GM18499 (cell line): ENCODE data around the gene NAV2.
A peak's percentile ranks its signal among the peaks of the same experiment; 100 is the strongest.

Source experiments
- ATAC-seq: cut with Tn5 transposase; IDR thresholded peaks from one replicate; pipeline ENCODE4 v1.9.1; 2021; ENCODE audit warnings: moderate number of reproducible peaks; ENCODE audit not compliant: insufficient read depth, unreplicated experiment

Gene NAV2

GRCh38 chr11:19772480-19772879 is 59.8 kb downstream of the NAV2 start:
- no peak for ATAC-seq

- ATAC-seq = no peak
Measured at GRCh38 chr11:19774329-19774728, 61.7 kb downstream of the NAV2 start.

GRCh38 chr11:19774817-19775580 is 62.4 kb downstream of the NAV2 start:
- ATAC-seq = no peak

- no peak for ATAC-seq
Measured at GRCh38 chr11:19775622-19776021, 63.0 kb downstream of the NAV2 start.

GRCh38 chr11:19777039-19777376 is 64.4 kb downstream of the NAV2 start:
- ATAC-seq = no peak

- peak; percentile 57 for ATAC-seq
Measured at GRCh38 chr11:19777377-19778102, 64.9 kb downstream of the NAV2 start.

- ATAC-seq = no peak
Measured at GRCh38 chr11:19779740-19780139, 67.1 kb downstream of the NAV2 start.

GRCh38 chr11:19781351-19781750 is 68.7 kb downstream of the NAV2 start:
- no peak for ATAC-seq

- ATAC-seq = no peak
Measured at GRCh38 chr11:19785265-19785664, 72.6 kb downstream of the NAV2 start.

- ATAC-seq = no peak
Measured at GRCh38 chr11:19786644-19787043, 74.0 kb downstream of the NAV2 start.

- ATAC-seq = no peak
Measured at GRCh38 chr11:19788435-19788834, 75.8 kb downstream of the NAV2 start.

- ATAC-seq = no peak
Measured at GRCh38 chr11:19789245-19789644, 76.6 kb downstream of the NAV2 start.

- ATAC-seq = no peak
Measured at GRCh38 chr11:19789835-19790710, 77.4 kb downstream of the NAV2 start.

GRCh38 chr11:19790831-19791552 is 78.4 kb downstream of the NAV2 start:
- no peak for ATAC-seq

- no peak for ATAC-seq
Measured at GRCh38 chr11:19792510-19792909, 79.9 kb downstream of the NAV2 start.

- ATAC-seq = no peak
Measured at GRCh38 chr11:19793326-19793725, 80.7 kb downstream of the NAV2 start.

GRCh38 chr11:19794161-19794560 is 81.5 kb downstream of the NAV2 start:
- ATAC-seq = no peak

- ATAC-seq = no peak
Measured at GRCh38 chr11:19795082-19795481, 82.4 kb downstream of the NAV2 start.

GRCh38 chr11:19800162-19800561 is 87.5 kb downstream of the NAV2 start:
- no peak for ATAC-seq
